Panc1 (cell line): Measurements from ENCODE around the gene VSTM1. TPM values are rescaled to one million over a fixed set of nuclear protein-coding genes. Genes with fewer than 3 reads are reported as not detected.
A peak's percentile ranks its signal among the peaks of the same experiment; 100 is the strongest.

ENCODE experiments used
- ATAC-seq: fragments of 200-7000 bp; cut with Tn5 transposase; 2 replicates; pipeline ENCODE4 v1.9.1; 2020; ENCODE audit warnings: mild to moderate bottlenecking, moderate library complexity
- BruUV-seq: library from RNA; stranded (reverse); fragments of 400-500 nt; replicated peaks from 2 replicates; lab custom pipeline; 2021; lab: Mats Ljungman, UMichigan
- CTCF ChIA-PET: fragments of 300-600 bp; sonication (Branson Sonifier 250); formaldehyde crosslinking; loops from one replicate; lab custom pipeline; 2022; ENCODE audit warnings: antibody characterized with exemption; lab: Charles Lee
- POLR2A ChIA-PET: fragments of 300-600 bp; sonication (Branson Sonifier 250); formaldehyde crosslinking; loops from one replicate; lab custom pipeline; 2022; ENCODE audit warnings: antibody characterized with exemption; lab: Charles Lee
- DNase-seq: peaks from one replicate; pipeline ENCODE4 v3.0.0-alpha.2; 2010; ENCODE audit warnings: low read depth, low spot score
- H3K27ac ChIP-seq: 2 replicates; pipeline ENCODE4 v1.5.1; 2011; ENCODE audit warnings: mild to moderate bottlenecking, low read length, inconsistent platforms
- H3K27me3 ChIP-seq: fragments of 200-500 bp; sonication (Bioruptor generic); 2 replicates; pipeline ENCODE4 v1.6.0; 2014; ENCODE audit warnings: low read length, inconsistent platforms; ENCODE audit not compliant: control insufficient read depth, insufficient read depth
- H3K36me3 ChIP-seq: fragments of 200-500 bp; sonication (Bioruptor generic); 2 replicates; pipeline ENCODE4 v1.5.1; 2014; ENCODE audit warnings: inconsistent platforms, mild to moderate bottlenecking, low read length, moderate library complexity; ENCODE audit not compliant: control insufficient read depth, insufficient read depth
- H3K4me1 ChIP-seq: 2 replicates; pipeline ENCODE4 v1.5.1; 2011; ENCODE audit warnings: inconsistent platforms, mild to moderate bottlenecking, low read length, moderate library complexity; ENCODE audit not compliant: control insufficient read depth, insufficient read depth
- H3K4me3 ChIP-seq, 2 experiments: 2 replicates each; pipeline ENCODE4 v1.5.1; 2011 to 2012; ENCODE audit warnings: low read depth in 2 of 2, low read length in 2 of 2, mild to moderate bottlenecking in 2 of 2, inconsistent platforms in 1 of 2, moderate library complexity in 1 of 2
- H3K9me3 ChIP-seq: fragments of 200-500 bp; sonication (Bioruptor generic); 2 replicates; pipeline ENCODE4 v1.5.1; 2014; ENCODE audit warnings: low read depth, mild to moderate bottlenecking, inconsistent platforms, low read length, moderate library complexity; ENCODE audit not compliant: control insufficient read depth, insufficient read depth
- CTCF ChIP-seq: fragments of 450-650 bp; IDR thresholded peaks from 2 replicates; pipeline ENCODE4 v1.5.1; 2017; ENCODE audit warnings: mild to moderate bottlenecking
- POLR2AphosphoS5 ChIP-seq: IDR thresholded peaks from 2 replicates; pipeline ENCODE4 v1.6.1; 2012; ENCODE audit warnings: mild to moderate bottlenecking, low read depth, low read length, moderate library complexity
- REST ChIP-seq, 2 experiments: IDR thresholded peaks; 2 replicates each; pipeline ENCODE4 v1.6.1; 2011 to 2012; ENCODE audit warnings: low read depth in 2 of 2, control low read depth in 1 of 2, low read length in 1 of 2, mild to moderate bottlenecking in 1 of 2, moderate library complexity in 1 of 2; ENCODE audit not compliant: insufficient read depth in 1 of 2
- SIN3A ChIP-seq: IDR thresholded peaks from 2 replicates; pipeline ENCODE4 v1.6.1; 2012; ENCODE audit warnings: low read depth, mild to moderate bottlenecking, low read length, moderate library complexity, borderline replicate concordance; ENCODE audit not compliant: insufficient read depth
- TCF7L2 ChIP-seq: IDR thresholded peaks from 2 replicates; pipeline ENCODE4 v1.6.1; 2011; ENCODE audit warnings: mild to moderate bottlenecking, low read depth, low read length, inconsistent platforms
- in situ Hi-C: cut with HindIII; loops from 2 replicates; pipeline ENCODE4 v1.10.0; 2016; ENCODE audit warnings: low sequenced_read_pairs, low pct_unique_long_range_greater_than_20kb
- intact Hi-C: fragments of 100-400 bp; cut with micrococcal nuclease; formaldehyde crosslinking; loops from one replicate; pipeline ENCODE4 v1.10.0; 2022; ENCODE audit not compliant: unreplicated experiment
- total RNA-seq: library from RNA; stranded (reverse); gene quantifications from one replicate; pipeline ENCODE4 v1.2.1, GENCODE V29; 2021; ENCODE audit not compliant: unreplicated experiment

Gene VSTM1
- total RNA-seq, 1 experiment from 2014 or later = 1.5 TPM

- POLR2A ChIA-PET = no interaction called here
- Histone ChIP-seq H3K4me1 (0 out of 2 replicates have a peak, but pooled peaks cover 9% of the 10 kb centered on the region), H3K36me3 (no peaks in the 10 kb centered on the region), H3K4me3 (no peak overlapping the region), H3K27ac (0 out of 2 replicates have a peak overlapping the region, but pooled peaks have one; percentile 5), H3K27me3 (no peaks in the 10 kb centered on the region), H3K9me3 (no peaks in the 10 kb centered on the region)
- ATAC-seq = peak; percentile 6; the same call in 1 of the 2 replicates
- intact Hi-C loops (no loop called here), in situ Hi-C loops (no loop called here)
- DNase-seq = no peak
- no peak for TF ChIP-seq REST (IDR thresholded peaks at IDR 0.05; ENCODE audit: insufficient read depth in 1 of 2, low read depth in 2 of 2, low read length in 1 of 2)
- TF ChIP-seq POLR2AphosphoS5 = no peak
- TF ChIP-seq SIN3A = no peak
- no peak for TF ChIP-seq TCF7L2
- TF ChIP-seq CTCF = no peak
- BruUV-seq = no TSS peak
- CTCF ChIA-PET = no interaction called here
These were observed 44.8 kb upstream of the VSTM1 start for GRCh38 chr19:54108496-54108895.

DNA sequence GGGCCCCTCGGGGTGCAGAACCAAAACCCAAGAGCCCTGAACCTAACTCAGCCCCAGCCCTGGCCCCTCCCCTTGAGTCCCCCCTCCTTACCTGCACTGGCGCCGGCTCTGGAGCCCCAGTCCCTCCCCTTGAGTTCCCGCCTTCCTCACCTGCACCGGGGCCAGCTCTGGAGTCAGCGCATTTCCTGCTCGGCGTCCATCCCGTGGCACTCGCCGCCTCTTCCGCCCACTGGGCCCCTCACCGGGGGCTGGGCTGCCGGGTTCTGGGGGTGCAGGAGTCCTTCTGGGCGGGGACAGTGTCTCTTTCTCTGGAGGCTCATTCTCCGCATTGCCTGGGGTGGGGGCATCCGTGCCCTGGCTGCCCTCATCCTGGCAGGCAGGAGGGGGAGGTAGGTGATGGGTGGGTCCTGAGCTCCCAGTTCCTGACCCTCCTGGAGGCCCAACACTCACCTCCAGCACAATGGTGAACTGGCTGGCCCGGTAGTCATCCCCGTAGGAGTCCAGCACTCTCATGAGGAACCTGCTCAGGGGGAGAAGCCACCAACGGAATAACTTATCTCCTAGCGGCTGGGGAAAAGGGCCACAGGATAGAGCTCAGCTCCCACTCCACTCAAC lies 44.3 kb upstream of the VSTM1 start:
- in situ Hi-C loops = no loop called here
- no peaks in the 10 kb centered on the region for H3K27me3 ChIP-seq
- CTCF ChIA-PET = no interaction called here
- BruUV-seq = no TSS peak
- 0 out of 2 replicates have a peak, but pooled peaks cover 9% of the 10 kb centered on the region for H3K4me1 ChIP-seq
- 0 out of 2 replicates have a peak overlapping the region, but pooled peaks have one; percentile 5 for H3K27ac ChIP-seq
- no peak for TF ChIP-seq CTCF
- TF ChIP-seq POLR2AphosphoS5 = no peak
- no peak for TF ChIP-seq TCF7L2
- no peak for TF ChIP-seq SIN3A
- TF ChIP-seq REST (IDR thresholded peaks at IDR 0.05; ENCODE audit: insufficient read depth in 1 of 2, low read depth in 2 of 2, low read length in 1 of 2) = no peak
- H3K4me3 ChIP-seq = no peak overlapping the region
- intact Hi-C loops = no loop called here
- no peaks in the 10 kb centered on the region for H3K9me3 ChIP-seq
- peak; percentile 5; the same call in 1 of the 2 replicates for ATAC-seq
- H3K36me3 ChIP-seq = no peaks in the 10 kb centered on the region; the same call in 1 of the 2 replicates
- POLR2A ChIA-PET = no interaction called here
- DNase-seq = no peak
